B cell (primary cell): ENCODE measurements around the gene SLC24A3. TPM values are rescaled to one million over a fixed set of nuclear protein-coding genes. Genes with fewer than 3 reads are reported as not detected.

Experiments used
- ATAC-seq: fragments of 200-7000 bp; cut with Tn5 transposase; one replicate; pipeline ENCODE4 v1.10.0; 2021; ENCODE audit warnings: low read depth, mild to moderate bottlenecking, moderate number of reproducible peaks, moderate library complexity
- CTCF ChIA-PET: fragments of 350-600 bp; sonication (Branson Sonifier 250); formaldehyde crosslinking; loops from one replicate; lab custom pipeline; 2021; ENCODE audit warnings: antibody characterized with exemption, inconsistent platforms; lab: Charles Lee
- POLR2A ChIA-PET: fragments of 350-600 bp; sonication (Branson Sonifier 250); formaldehyde crosslinking; loops from one replicate; lab custom pipeline; 2021; ENCODE audit warnings: antibody characterized with exemption; lab: Charles Lee
- DNase-seq: peaks from one replicate; pipeline ENCODE4 v3.0.0; 2013
- H2AFZ ChIP-seq: 2 replicates; pipeline ENCODE4 v1.6.1; 2012; ENCODE audit warnings: mild to moderate bottlenecking, low read depth, low read length; ENCODE audit not compliant: insufficient read depth, poor library complexity, severe bottlenecking
- H3K27ac ChIP-seq, 2 donors: 1 replicate in 1 of 2; 2 replicates in 1 of 2; pipeline ENCODE4 v1.5.1; 2012 to 2013; ENCODE audit warnings: low read length in 2 of 2, mild to moderate bottlenecking in 2 of 2, moderate library complexity in 1 of 2
- H3K27me3 ChIP-seq, 4 experiments: fragments of 200-600 bp in 1 of 4; sonication (generic) in 1 of 4; replicated peaks in 1 of 4; 1 replicate in 2 of 4; 2 replicates in 2 of 4; pipeline versions ENCODE4 v1.6.1 to v1.7.0; 2013 to 2016; ENCODE audit warnings: low read length in 3 of 4, mild to moderate bottlenecking in 2 of 4, mixed read lengths in 1 of 4, moderate library complexity in 1 of 4; ENCODE audit not compliant: insufficient read depth in 4 of 4, control insufficient read depth in 3 of 4; ENCODE audit errors: control extremely low read depth in 1 of 4
- H3K36me3 ChIP-seq, 2 experiments: replicated peaks in 1 of 2; 1 replicate in 1 of 2; 2 replicates in 1 of 2; pipeline versions ENCODE4 v1.6.1 to v1.7.1; 2013; ENCODE audit warnings: low read length in 1 of 2; ENCODE audit not compliant: insufficient read depth in 2 of 2, control insufficient read depth in 1 of 2; ENCODE audit errors: control extremely low read depth in 1 of 2, extremely low read depth in 1 of 2
- H3K4me1 ChIP-seq, 2 donors: fragments of 200-600 bp in 1 of 2; sonication (generic) in 1 of 2; 1 replicate in 1 of 2; 2 replicates in 1 of 2; pipeline versions ENCODE4 v1.5.1 to v1.6.1; 2013 to 2017; ENCODE audit warnings: low read length in 2 of 2; ENCODE audit not compliant: control insufficient read depth in 2 of 2, insufficient read depth in 2 of 2
- H3K4me2 ChIP-seq: replicated peaks from 2 replicates; pipeline ENCODE3; 2012; ENCODE audit warnings: mild to moderate bottlenecking, low read depth, low read length; ENCODE audit not compliant: poor library complexity, severe bottlenecking
- H3K4me3 ChIP-seq, 5 experiments: fragments of 200-600 bp in 1 of 5; sonication (generic) in 1 of 5; 1 replicate in 3 of 5; 2 replicates in 2 of 5; pipeline versions ENCODE4 v1.5.1 to v1.7.0; 2011 to 2016; ENCODE audit warnings: low read length in 4 of 5, mild to moderate bottlenecking in 4 of 5, low read depth in 2 of 5, control low read depth in 1 of 5, moderate library complexity in 1 of 5; ENCODE audit not compliant: insufficient read depth in 1 of 5; ENCODE audit errors: control extremely low read depth in 1 of 5, extremely low read depth in 1 of 5
- H3K79me2 ChIP-seq: fragments of 200-600 bp; sonication (generic); one replicate; pipeline ENCODE4 v1.6.0; 2016; ENCODE audit warnings: low read length; ENCODE audit not compliant: control insufficient read depth, insufficient read depth
- H3K9ac ChIP-seq: fragments of 200-600 bp; sonication (generic); 2 replicates; pipeline ENCODE4 v1.6.1; 2017; ENCODE audit warnings: mild to moderate bottlenecking, low read length, moderate library complexity
- H3K9me3 ChIP-seq, 3 donors: one replicate each; pipeline versions ENCODE4 v1.6.1 to v1.7.1; 2013; ENCODE audit warnings: low read length in 2 of 3; ENCODE audit not compliant: control insufficient read depth in 2 of 3, insufficient read depth in 1 of 3; ENCODE audit errors: control extremely low read depth in 1 of 3
- H4K20me1 ChIP-seq: 2 replicates; pipeline ENCODE4 v1.6.0; 2012; ENCODE audit warnings: mild to moderate bottlenecking, low read length; ENCODE audit not compliant: insufficient read depth, control insufficient read depth, poor library complexity, severe bottlenecking
- H3K27ac Mint-ChIP-seq: one replicate; pipeline ENCODE4 v1.8.0; 2021; ENCODE audit warnings: mixed read lengths
- H3K27me3 Mint-ChIP-seq: one replicate; pipeline ENCODE4 v1.8.0; 2021; ENCODE audit warnings: mixed read lengths
- H3K4me1 Mint-ChIP-seq: one replicate; pipeline ENCODE4 v1.8.0; 2021; ENCODE audit warnings: mixed read lengths
- H3K4me3 Mint-ChIP-seq: one replicate; pipeline ENCODE4 v1.8.0; 2021; ENCODE audit warnings: mixed read lengths
- H3K9me3 Mint-ChIP-seq: one replicate; pipeline ENCODE4 v1.8.0; 2022; ENCODE audit warnings: mixed read lengths; ENCODE audit not compliant: insufficient read depth
- CTCF ChIP-seq: fragments of 200-600 bp; IDR thresholded peaks from one replicate; pipeline ENCODE4 v1.8.0; 2022; ENCODE audit warnings: antibody characterized with exemption, mild to moderate bottlenecking
- EZH2 ChIP-seq: IDR thresholded peaks from 2 replicates; pipeline ENCODE4 v1.6.1; 2012; ENCODE audit warnings: borderline replicate concordance, low read depth, mild to moderate bottlenecking, moderate library complexity, low read length; ENCODE audit not compliant: insufficient read depth, poor library complexity, severe bottlenecking
- WGBS: methylation state at CpG from one replicate; pipeline ENCODE4 v1.1.5; 2013; ENCODE audit warnings: missing lambda C conversion rate; ENCODE audit not compliant: insufficient coverage; 5-methylcytosine and 5-hydroxymethylcytosine counted together
- intact Hi-C: fragments of 100-400 bp; cut with micrococcal nuclease; formaldehyde crosslinking; loops from one replicate; pipeline ENCODE4 v1.10.0; 2022
- polyA plus RNA-seq: library from polyadenylated mRNA; depleted of rRNA; stranded (reverse); fragments of >200 nt; gene quantifications from 2 replicates; pipeline ENCODE4 v1.2.3, GENCODE V29; 2012
- total RNA-seq, 2 donors: library from RNA; stranded (reverse); fragments of 120-200 nt in 1 of 2; gene quantifications; 1 replicate in 1 of 2; 2 replicates in 1 of 2; pipeline versions ENCODE4 v1.2.3 to v1.2.4, GENCODE V29; 2013 to 2022

Gene SLC24A3
- total and polyA plus RNA-seq, 2 donors (not counting 1 experiment from before 2014, with no cell fraction given) = not detected

GRCh38 chr20:19619904-19620430 is 407.5 kb downstream of the SLC24A3 start:
- Histone ChIP-seq H3K27me3 (peaks cover 0 to 9% (median 5%) of the 10 kb centered on the region in 4 experiments), H3K4me2 (no peak overlapping the region), H4K20me1 (no peaks in the 10 kb centered on the region), H3K4me1 (no peaks in the 10 kb centered on the region), H3K79me2 (no peaks in the 10 kb centered on the region), H2AFZ (no peak overlapping the region), H3K4me3 (no peak overlapping the region), H3K9ac (no peak overlapping the region), H3K36me3 (no peaks in the 10 kb centered on the region), H3K9me3 (no peaks in the 10 kb centered on the region), H3K27ac (no peak overlapping the region)
- intact Hi-C loops = no loop called here
- WGBS = no CpG with 5 or more reads among the region's 2 CpGs
- no peak overlapping the region for H3K27ac Mint-ChIP-seq
- H3K4me3 Mint-ChIP-seq = no peak overlapping the region
- TF ChIP-seq EZH2 (no peak), CTCF (no peak)
- H3K4me1 Mint-ChIP-seq = no peaks in the 10 kb centered on the region
- DNase-seq (no peak), ATAC-seq (no peak)
- peaks cover 41% of the 10 kb centered on the region for H3K27me3 Mint-ChIP-seq
- ChIA-PET POLR2A (no interaction called here), CTCF (interaction anchor here (2.3 to 6.3 kb wide), 2 partner anchors 10 to 41 kb away, joined by 15 to 32 read pairs; no protein-coding TSS in a partner anchor)
- H3K9me3 Mint-ChIP-seq = peaks cover 2% of the 10 kb centered on the region

DNA sequence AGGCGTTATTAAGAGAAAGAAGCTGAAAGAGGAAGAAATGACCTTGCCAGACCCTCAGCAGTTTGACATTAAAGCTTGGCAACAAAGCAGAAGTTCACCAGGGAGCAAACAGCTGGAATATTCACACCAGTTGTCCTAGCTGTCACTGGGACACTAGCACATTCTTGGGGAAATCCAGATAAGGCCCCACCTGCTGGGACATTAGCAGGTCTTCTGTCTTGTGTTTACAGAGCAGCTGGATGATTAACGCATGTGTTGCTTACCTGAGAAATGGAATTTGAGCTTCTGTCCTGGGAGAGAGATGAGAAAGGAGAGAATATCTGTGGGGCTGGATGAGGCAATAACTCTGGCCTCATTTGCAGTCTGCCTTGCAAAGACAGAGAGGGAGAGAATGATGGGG is 408.0 kb downstream of the SLC24A3 start:
- Histone ChIP-seq H3K79me2 (no peaks in the 10 kb centered on the region), H3K27me3 (peaks cover 0 to 9% (median 4%) of the 10 kb centered on the region in 4 experiments), H3K36me3 (no peaks in the 10 kb centered on the region), H3K27ac (no peak overlapping the region), H3K4me3 (no peak overlapping the region), H2AFZ (no peak overlapping the region), H3K4me2 (no peak overlapping the region), H3K4me1 (no peaks in the 10 kb centered on the region), H3K9me3 (no peaks in the 10 kb centered on the region), H3K9ac (no peak overlapping the region), H4K20me1 (no peaks in the 10 kb centered on the region)
- ChIA-PET CTCF (interaction anchor here (1.2 to 6.3 kb wide), 3 partner anchors 9 to 988 kb away, joined by 3 to 32 read pairs (median 15); no protein-coding TSS in a partner anchor), POLR2A (no interaction called here)
- Mint-ChIP-seq H3K4me3 (no peak overlapping the region), H3K27me3 (peaks cover 36% of the 10 kb centered on the region), H3K9me3 (peaks cover 2% of the 10 kb centered on the region), H3K4me1 (no peaks in the 10 kb centered on the region), H3K27ac (no peak overlapping the region)
- WGBS = 49% methylated on average over 2 of the region's 2 CpGs
- DNase-seq = no peak
- intact Hi-C loops = no loop called here
- no peak for ATAC-seq
- TF ChIP-seq EZH2 = no peak
- TF ChIP-seq CTCF = no peak
